ENCODE results near the gene MARVELD1. TPM values are rescaled to one million over a fixed set of nuclear protein-coding genes. Genes with fewer than 3 reads are reported as not detected.

MARVELD1 gene
- total and polyA plus RNA-seq, 10 donors: 3.7 to 24.6 (median 12.9) TPM

DNA sequence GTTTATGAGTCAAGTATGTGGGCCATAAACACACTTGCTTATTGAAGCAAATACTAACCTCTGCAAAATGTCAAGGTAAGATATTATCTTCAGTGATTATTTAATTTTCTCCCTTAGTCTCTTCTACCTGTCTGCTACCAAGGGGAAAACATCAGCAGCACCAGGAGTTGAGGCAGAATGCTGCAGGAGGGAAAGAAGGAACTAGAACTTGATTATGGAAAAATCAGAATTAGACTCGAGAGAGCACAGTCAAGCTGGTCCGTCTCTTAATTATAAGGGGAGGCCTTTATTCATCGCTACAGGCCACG lies 18.5 kb downstream of the MARVELD1 start:
- Histone ChIP-seq H3K4me3 (no peak overlapping the region), H3K4me1 (peaks cover 0 to 13% (median 5%) of the 10 kb centered on the region in 6 donors), H3K36me3 (no peaks in the 10 kb centered on the region), H3K9me3 (no peaks in the 10 kb centered on the region), H3K27me3 (replicated peaks in 1 of 7) (no peaks in the 10 kb centered on the region), H3K27ac (no peak overlapping the region)
- DNase-seq: no peak
- intact Hi-C loops (cut with DNase I; ENCODE audit: low total_unique reads): loop anchor here (5.0 kb wide), 1 partner anchor 55 kb away; no protein-coding TSS in a partner anchor
- TF ChIP-seq, protein P1, sequence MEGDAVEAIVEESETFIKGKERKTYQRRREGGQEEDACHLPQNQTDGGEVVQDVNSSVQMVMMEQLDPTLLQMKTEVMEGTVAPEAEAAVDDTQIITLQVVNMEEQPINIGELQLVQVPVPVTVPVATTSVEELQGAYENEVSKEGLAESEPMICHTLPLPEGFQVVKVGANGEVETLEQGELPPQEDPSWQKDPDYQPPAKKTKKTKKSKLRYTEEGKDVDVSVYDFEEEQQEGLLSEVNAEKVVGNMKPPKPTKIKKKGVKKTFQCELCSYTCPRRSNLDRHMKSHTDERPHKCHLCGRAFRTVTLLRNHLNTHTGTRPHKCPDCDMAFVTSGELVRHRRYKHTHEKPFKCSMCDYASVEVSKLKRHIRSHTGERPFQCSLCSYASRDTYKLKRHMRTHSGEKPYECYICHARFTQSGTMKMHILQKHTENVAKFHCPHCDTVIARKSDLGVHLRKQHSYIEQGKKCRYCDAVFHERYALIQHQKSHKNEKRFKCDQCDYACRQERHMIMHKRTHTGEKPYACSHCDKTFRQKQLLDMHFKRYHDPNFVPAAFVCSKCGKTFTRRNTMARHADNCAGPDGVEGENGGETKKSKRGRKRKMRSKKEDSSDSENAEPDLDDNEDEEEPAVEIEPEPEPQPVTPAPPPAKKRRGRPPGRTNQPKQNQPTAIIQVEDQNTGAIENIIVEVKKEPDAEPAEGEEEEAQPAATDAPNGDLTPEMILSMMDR (IDR thresholded peaks at IDR 0.05 in 8 of 11, conservative IDR thresholded peaks at IDR 0.05 in 3 of 11): peak in 4 of 11 experiments; percentile 18 to 43 (median 30)
- TF ChIP-seq POLR2A (IDR thresholded peaks at IDR 0.05) (no peak), POLR2AphosphoS5 (IDR thresholded peaks at IDR 0.05) (no peak)
- 78 to 84% (median 82%) methylated on average over 4 of the region's 4 CpGs for WGBS, 5 donors

DNA sequence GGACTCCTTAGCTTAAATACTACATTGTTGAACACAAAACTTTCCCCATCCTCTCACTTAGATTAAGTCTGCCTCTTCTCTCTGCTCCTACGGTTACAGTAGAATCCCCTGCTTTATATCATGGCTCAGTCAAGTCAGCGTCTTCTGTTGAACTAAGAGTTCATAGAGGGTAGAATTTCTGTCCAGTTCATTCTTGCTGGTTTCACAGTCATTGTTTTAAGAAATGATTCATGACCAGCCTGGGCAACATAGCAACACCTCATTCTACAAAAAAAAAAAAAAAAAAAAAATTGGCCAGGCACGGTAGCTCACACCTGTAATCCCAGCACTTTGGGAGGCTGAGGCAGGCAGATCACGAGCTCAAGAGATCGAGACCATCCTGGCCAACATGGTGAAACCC lies 19.7 kb downstream of the MARVELD1 start:
- 83 to 88% (median 87%) methylated on average over 5 of the region's 5 CpGs for WGBS, 5 donors

DNA sequence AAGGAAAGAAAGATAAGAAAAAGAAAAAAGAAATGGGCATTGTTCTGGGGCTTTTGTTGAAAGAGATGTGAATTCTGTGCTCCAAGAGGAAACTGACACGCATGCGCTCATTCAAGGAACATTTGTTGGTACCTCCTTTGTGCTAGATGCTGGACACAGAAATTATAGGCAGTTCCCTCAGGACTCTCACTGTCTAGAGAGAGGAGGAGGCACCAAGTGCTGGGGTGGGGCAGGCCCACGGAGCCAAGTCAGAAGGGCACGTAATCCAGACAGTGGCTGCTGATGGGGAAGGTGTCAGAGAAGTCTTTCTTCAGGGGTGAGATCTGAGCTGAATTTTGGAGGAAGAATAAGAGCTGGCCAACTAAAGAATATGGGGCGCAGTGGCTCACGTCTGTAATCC lies 20.5 kb downstream of the MARVELD1 start:
- Histone ChIP-seq H3K36me3 (peaks cover 0 to 8% (median under 1%) of the 10 kb centered on the region in 6 donors), H3K4me3 (no peak overlapping the region), H3K27ac (no peak overlapping the region), H3K4me1 (peaks cover 10 to 29% (median 19%) of the 10 kb centered on the region in 6 donors), H3K27me3 (replicated peaks in 1 of 7) (no peaks in the 10 kb centered on the region), H3K9me3 (no peaks in the 10 kb centered on the region)
- no peak for DNase-seq
- TF ChIP-seq POLR2A (IDR thresholded peaks at IDR 0.05) (no peak), POLR2AphosphoS5 (IDR thresholded peaks at IDR 0.05) (no peak)
- TF ChIP-seq, protein P1 (IDR thresholded peaks at IDR 0.05 in 8 of 11, conservative IDR thresholded peaks at IDR 0.05 in 3 of 11): no peak
- intact Hi-C loops (cut with DNase I; ENCODE audit: low total_unique reads): loop anchor here (5.0 kb wide), 1 partner anchor 57 kb away; no protein-coding TSS in a partner anchor
- WGBS, 5 donors: 82 to 96% (median 88%) methylated on average over 6 of the region's 6 CpGs

More for the DNA sequence above, 19.7 kb downstream of the MARVELD1 start:
- intact Hi-C loops (cut with DNase I; ENCODE audit: low total_unique reads): loop anchor here (5.0 kb wide), 1 partner anchor 56 kb away; no protein-coding TSS in a partner anchor
- Histone ChIP-seq H3K36me3 (no peaks in the 10 kb centered on the region), H3K4me1 (peaks cover 5 to 22% (median 12%) of the 10 kb centered on the region in 6 donors), H3K9me3 (no peaks in the 10 kb centered on the region), H3K27ac (no peak overlapping the region), H3K4me3 (no peak overlapping the region), H3K27me3 (replicated peaks in 1 of 7) (no peaks in the 10 kb centered on the region)
- DNase-seq: no peak
- TF ChIP-seq, protein P1 (IDR thresholded peaks at IDR 0.05 in 8 of 11, conservative IDR thresholded peaks at IDR 0.05 in 3 of 11): no peak
- TF ChIP-seq POLR2AphosphoS5 (IDR thresholded peaks at IDR 0.05) (no peak), POLR2A (IDR thresholded peaks at IDR 0.05) (no peak)

DNA sequence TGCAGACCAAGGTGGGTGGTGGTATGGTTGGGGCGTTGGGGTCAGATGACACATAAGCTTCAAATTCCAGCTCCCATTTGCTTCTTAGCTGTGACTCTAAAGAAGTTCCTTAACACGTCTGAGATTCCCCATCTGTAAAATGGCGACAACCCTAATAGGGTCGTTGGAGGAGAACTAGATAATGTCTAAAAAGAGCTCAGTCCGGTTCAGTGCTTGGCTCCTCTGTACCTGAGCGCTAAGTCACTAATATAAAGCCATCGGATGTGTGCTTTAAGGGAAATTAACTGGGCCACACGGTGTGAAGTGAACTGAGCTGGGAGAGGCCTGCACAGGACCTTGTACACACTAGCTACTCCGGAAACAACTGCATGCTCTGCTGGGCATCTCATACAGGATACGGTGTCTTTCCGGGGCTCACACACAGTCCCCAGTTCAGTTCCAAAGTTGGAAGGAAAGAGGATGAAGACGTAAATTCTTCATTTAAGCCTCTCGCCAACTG lies 22.9 kb downstream of the MARVELD1 start:
- Histone ChIP-seq H3K27ac (peak overlapping the region; percentile 85 to 98 (median 94)), H3K9me3 (no peaks in the 10 kb centered on the region), H3K27me3 (replicated peaks in 1 of 7) (no peaks in the 10 kb centered on the region), H3K4me1 (peaks cover 10 to 49% (median 35%) of the 10 kb centered on the region in 6 donors), H3K36me3 (peaks cover 0 to 32% (median 15%) of the 10 kb centered on the region in 6 donors), H3K4me3 (peak overlapping the region; percentile 66 to 95 (median 84))
- DNase-seq: no peak
- 69 to 83% (median 74%) methylated on average over 12 to 13 of the region's 13 CpGs for WGBS, 5 donors
- intact Hi-C loops (cut with DNase I; ENCODE audit: low total_unique reads): loop anchor here (5.0 kb wide), 1 partner anchor 34 kb away; no protein-coding TSS in a partner anchor
- TF ChIP-seq POLR2AphosphoS5 (IDR thresholded peaks at IDR 0.05) (no peak), POLR2A (IDR thresholded peaks at IDR 0.05) (no peak)
- TF ChIP-seq, protein P1 (IDR thresholded peaks at IDR 0.05 in 8 of 11, conservative IDR thresholded peaks at IDR 0.05 in 3 of 11): no peak

Measured in spleen (tissue), 11 donors.